ENCODE results near the gene ADCY3. TPM values are rescaled to one million over a fixed set of nuclear protein-coding genes. Genes with fewer than 3 reads are reported as not detected.
"Not testable (repeated sequence)": the region's sequence is repeated elsewhere in the genome, so short reads cannot be mapped to it uniquely, and the experiment has no call there.

The ADCY3 gene
- total RNA-seq, 1 donor: 42.0 TPM

GRCh38 chr2:24815171-24815570 lies 104.9 kb downstream of the ADCY3 start:
- DNase-seq (ENCODE audit: low read depth): no peak
- H3K4me3 ChIP-seq (ENCODE audit: low read depth, low read length): no peak overlapping the region
- no peak for TF ChIP-seq CTCF (IDR thresholded peaks at IDR 0.05; ENCODE audit: insufficient read depth, low read length)

GRCh38 chr2:24814516-24814915 lies 105.5 kb downstream of the ADCY3 start:
- TF ChIP-seq CTCF (IDR thresholded peaks at IDR 0.05; ENCODE audit: insufficient read depth, low read length): no peak
- DNase-seq (ENCODE audit: low read depth): no peak
- no peak overlapping the region for H3K4me3 ChIP-seq (ENCODE audit: low read depth, low read length)

DNA sequence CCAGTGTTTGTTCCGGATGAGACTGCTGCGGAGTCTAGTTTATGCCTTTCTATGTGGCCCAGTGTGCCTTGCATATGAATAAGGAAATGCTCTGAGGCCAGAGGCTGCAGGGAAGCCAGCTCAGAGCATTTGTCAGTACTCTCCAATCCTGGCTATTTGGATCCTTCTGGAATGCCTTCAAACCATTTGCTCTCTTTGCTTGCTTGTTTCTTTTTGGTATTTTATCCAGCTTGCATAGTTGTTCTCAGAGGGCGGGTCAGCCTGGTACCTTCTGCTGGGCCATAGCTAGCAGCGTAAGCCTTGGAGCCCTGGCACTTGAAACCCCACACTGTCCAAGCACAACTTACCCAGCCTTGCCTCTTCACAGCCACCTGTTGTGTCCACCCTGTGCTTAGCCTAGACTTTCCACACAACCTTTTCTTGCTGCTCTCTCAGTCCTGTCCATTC lies 106.3 kb downstream of the ADCY3 start:
- no peak for TF ChIP-seq CTCF (IDR thresholded peaks at IDR 0.05; ENCODE audit: insufficient read depth, low read length)
- no peak overlapping the region for H3K4me3 ChIP-seq (ENCODE audit: low read depth, low read length)
- no peak for DNase-seq (ENCODE audit: low read depth)

GRCh38 chr2:24809316-24810007 lies 110.6 kb downstream of the ADCY3 start:
- no peak for TF ChIP-seq CTCF (IDR thresholded peaks at IDR 0.05; ENCODE audit: insufficient read depth, low read length)
- peak; percentile 20 for DNase-seq (ENCODE audit: low read depth)
- H3K4me3 ChIP-seq (ENCODE audit: low read depth, low read length): no peak overlapping the region

DNA sequence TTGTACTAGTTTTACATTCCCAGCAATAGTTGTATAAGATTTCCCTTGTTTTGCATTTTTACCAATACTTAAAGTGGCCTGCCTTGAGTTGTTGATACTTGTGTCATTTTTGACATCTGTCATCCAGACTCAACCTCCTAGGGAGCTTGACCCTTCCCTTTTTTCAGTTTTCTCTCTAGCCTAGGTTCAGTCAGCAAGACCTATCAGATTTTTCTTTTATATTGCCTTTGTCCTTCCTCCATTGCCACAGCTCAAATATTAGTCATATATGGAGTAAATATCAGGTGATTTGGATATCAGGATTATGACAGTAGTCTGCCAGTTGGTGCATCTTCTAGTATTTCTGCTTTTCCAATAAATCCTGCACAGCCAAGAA lies 113.4 kb downstream of the ADCY3 start:
- DNase-seq (ENCODE audit: low read depth): no peak
- H3K4me3 ChIP-seq (ENCODE audit: low read depth, low read length): no peak overlapping the region
- TF ChIP-seq CTCF (IDR thresholded peaks at IDR 0.05; ENCODE audit: insufficient read depth, low read length): no peak

- peak; percentile 18 for DNase-seq (ENCODE audit: low read depth)
These were observed 114.0 kb downstream of the ADCY3 start for GRCh38 chr2:24805811-24806660.

DNA sequence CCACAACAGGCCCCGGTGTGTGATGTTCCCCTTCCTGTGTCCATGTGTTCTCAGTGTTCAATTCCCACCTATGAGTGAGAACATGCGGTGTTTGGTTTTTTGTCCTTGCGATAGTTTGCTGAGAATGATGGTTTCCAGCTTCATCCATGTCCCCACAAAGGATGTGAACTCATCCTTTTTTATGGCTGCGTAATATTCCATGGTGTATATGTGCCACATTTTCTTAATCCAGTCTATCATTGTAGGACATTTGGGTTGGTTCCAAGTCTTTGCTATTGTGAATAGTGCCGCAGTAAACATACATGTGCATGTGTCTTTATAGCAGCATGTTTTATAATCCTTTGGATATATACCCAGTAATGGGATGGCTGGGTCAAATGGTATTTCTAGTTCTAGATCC lies 119.5 kb downstream of the ADCY3 start:
- not testable (repeated sequence) for DNase-seq (ENCODE audit: low read depth); H3K4me3 ChIP-seq (ENCODE audit: low read depth, low read length)

More at GRCh38 chr2:24805811-24806660, 114.0 kb downstream of the ADCY3 start:
- not testable (repeated sequence) for H3K4me3 ChIP-seq (ENCODE audit: low read depth, low read length)
